Nephron progenitor cell (in vitro differentiated cells): ENCODE data around the gene SLC25A48.
"Not testable (repeated sequence)": the region's sequence is repeated elsewhere in the genome, so short reads cannot be mapped to it uniquely, and the experiment has no call there.

ENCODE experiments used
- DNase-seq: peaks from one replicate; pipeline ENCODE4 v3.0.0; 2021
- H3K27ac Mint-ChIP-seq: 2 replicates; pipeline ENCODE4 v1.8.0; 2021; ENCODE audit warnings: mild to moderate bottlenecking, moderate library complexity, mixed read lengths
- H3K27me3 Mint-ChIP-seq: 2 replicates; pipeline ENCODE4 v1.8.0; 2021; ENCODE audit warnings: mild to moderate bottlenecking, low read depth, mixed read lengths; ENCODE audit not compliant: poor library complexity
- H3K36me3 Mint-ChIP-seq: 2 replicates; pipeline ENCODE4 v1.8.0; 2021; ENCODE audit warnings: low read depth, mixed read lengths
- H3K4me1 Mint-ChIP-seq: 2 replicates; pipeline ENCODE4 v1.8.0; 2021; ENCODE audit warnings: mixed read lengths
- H3K4me3 Mint-ChIP-seq: 2 replicates; pipeline ENCODE4 v1.8.0; 2021; ENCODE audit warnings: mild to moderate bottlenecking, moderate library complexity, mixed read lengths
- H3K9me3 Mint-ChIP-seq: 2 replicates; pipeline ENCODE4 v1.8.0; 2021; ENCODE audit warnings: mild to moderate bottlenecking, moderate library complexity, mixed read lengths
- CTCF ChIP-seq: fragments of 200-600 bp; sonication (generic); IDR thresholded peaks from 2 replicates; pipeline ENCODE4 v1.5.0; 2021; ENCODE audit warnings: antibody characterized with exemption

SLC25A48 gene

GRCh38 chr5:135851915-135852845 lies 17.7 kb downstream of the SLC25A48 start:
- DNase-seq, result no peak
- H3K9me3 Mint-ChIP-seq, result peaks cover 15% of the 10 kb centered on the region
- no peak for TF ChIP-seq CTCF
- H3K27me3 Mint-ChIP-seq, result peaks cover 35% of the 10 kb centered on the region
- no peak overlapping the region for H3K4me3 Mint-ChIP-seq
- H3K36me3 Mint-ChIP-seq, result no peaks in the 10 kb centered on the region
- H3K27ac Mint-ChIP-seq, result no peak overlapping the region
- H3K4me1 Mint-ChIP-seq, result no peaks in the 10 kb centered on the region

- Mint-ChIP-seq H3K9me3 (peaks cover 15% of the 10 kb centered on the region), H3K27ac (no peak overlapping the region), H3K4me1 (no peaks in the 10 kb centered on the region), H3K27me3 (peaks cover 39% of the 10 kb centered on the region), H3K4me3 (no peak overlapping the region), H3K36me3 (no peaks in the 10 kb centered on the region)
- no peak for TF ChIP-seq CTCF
- no peak for DNase-seq
Measured at GRCh38 chr5:135857630-135858311, 23.3 kb downstream of the SLC25A48 start.

GRCh38 chr5:135859186-135859585 lies 24.7 kb downstream of the SLC25A48 start:
- H3K27ac Mint-ChIP-seq, H3K36me3 Mint-ChIP-seq, H3K4me1 Mint-ChIP-seq, DNase-seq, H3K4me3 Mint-ChIP-seq, H3K9me3 Mint-ChIP-seq: not testable (repeated sequence)
- peaks cover 47% of the 10 kb centered on the region for H3K27me3 Mint-ChIP-seq

- Mint-ChIP-seq H3K36me3 (no peaks in the 10 kb centered on the region), H3K9me3 (peaks cover 3% of the 10 kb centered on the region), H3K4me1 (no peaks in the 10 kb centered on the region), H3K27me3 (peaks cover 46% of the 10 kb centered on the region), H3K4me3 (no peak overlapping the region), H3K27ac (no peak overlapping the region)
- TF ChIP-seq CTCF, result no peak
- DNase-seq, result no peak
Measured at GRCh38 chr5:135859641-135860040, 25.2 kb downstream of the SLC25A48 start.

- no peak for TF ChIP-seq CTCF
- Mint-ChIP-seq H3K27ac (no peak overlapping the region), H3K36me3 (no peaks in the 10 kb centered on the region), H3K27me3 (peaks cover 38% of the 10 kb centered on the region), H3K4me3 (no peak overlapping the region), H3K9me3 (no peaks in the 10 kb centered on the region), H3K4me1 (no peaks in the 10 kb centered on the region)
- DNase-seq, result no peak
Measured at GRCh38 chr5:135861641-135862040, 27.2 kb downstream of the SLC25A48 start.

- no peak overlapping the region for H3K27ac Mint-ChIP-seq
- no peak for DNase-seq
- H3K27me3 Mint-ChIP-seq, result peaks cover 36% of the 10 kb centered on the region
- no peaks in the 10 kb centered on the region for H3K4me1 Mint-ChIP-seq
- H3K9me3 Mint-ChIP-seq, result no peaks in the 10 kb centered on the region
- no peaks in the 10 kb centered on the region for H3K36me3 Mint-ChIP-seq
- TF ChIP-seq CTCF, result no peak
- no peak overlapping the region for H3K4me3 Mint-ChIP-seq
Measured at GRCh38 chr5:135862086-135862485, 27.6 kb downstream of the SLC25A48 start.
